Mammary epithelial cell (primary cell): ENCODE data around the gene USP8.
"Not testable (repeated sequence)": the region's sequence is repeated elsewhere in the genome, so short reads cannot be mapped to it uniquely, and the experiment has no call there.

ENCODE experiments used
- EZH2 ChIP-seq: IDR thresholded peaks from 2 replicates; pipeline ENCODE4 v1.6.1; 2012; ENCODE audit warnings: low read length, inconsistent platforms, borderline replicate concordance
- TF ChIP-seq, protein P1 (sequence below), 2 donors: IDR thresholded peaks in 1 of 2; conservative IDR thresholded peaks in 1 of 2; 2 replicates each; pipeline ENCODE4 v1.5.1; 2011 to 2012; ENCODE audit warnings: inconsistent platforms in 2 of 2, low read length in 2 of 2, mild to moderate bottlenecking in 2 of 2, control low read depth in 1 of 2, low read depth in 1 of 2; ENCODE audit not compliant: insufficient read depth in 1 of 2; ENCODE audit errors: extremely low read depth in 1 of 2

- TF ChIP-seq, protein P1, sequence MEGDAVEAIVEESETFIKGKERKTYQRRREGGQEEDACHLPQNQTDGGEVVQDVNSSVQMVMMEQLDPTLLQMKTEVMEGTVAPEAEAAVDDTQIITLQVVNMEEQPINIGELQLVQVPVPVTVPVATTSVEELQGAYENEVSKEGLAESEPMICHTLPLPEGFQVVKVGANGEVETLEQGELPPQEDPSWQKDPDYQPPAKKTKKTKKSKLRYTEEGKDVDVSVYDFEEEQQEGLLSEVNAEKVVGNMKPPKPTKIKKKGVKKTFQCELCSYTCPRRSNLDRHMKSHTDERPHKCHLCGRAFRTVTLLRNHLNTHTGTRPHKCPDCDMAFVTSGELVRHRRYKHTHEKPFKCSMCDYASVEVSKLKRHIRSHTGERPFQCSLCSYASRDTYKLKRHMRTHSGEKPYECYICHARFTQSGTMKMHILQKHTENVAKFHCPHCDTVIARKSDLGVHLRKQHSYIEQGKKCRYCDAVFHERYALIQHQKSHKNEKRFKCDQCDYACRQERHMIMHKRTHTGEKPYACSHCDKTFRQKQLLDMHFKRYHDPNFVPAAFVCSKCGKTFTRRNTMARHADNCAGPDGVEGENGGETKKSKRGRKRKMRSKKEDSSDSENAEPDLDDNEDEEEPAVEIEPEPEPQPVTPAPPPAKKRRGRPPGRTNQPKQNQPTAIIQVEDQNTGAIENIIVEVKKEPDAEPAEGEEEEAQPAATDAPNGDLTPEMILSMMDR (conservative IDR thresholded peaks at IDR 0.05 in 1 of 2, IDR thresholded peaks at IDR 0.05 in 1 of 2; ENCODE audit: extremely low read depth in 1 of 2, insufficient read depth in 1 of 2, low read depth in 1 of 2, low read length in 2 of 2): not testable (repeated sequence)
- TF ChIP-seq EZH2: not testable (repeated sequence)
Measured at GRCh38 chr15:50505656-50506055, 81.5 kb downstream of the USP8 start.
